Spleen (tissue), 11 donors: ENCODE measurements around the gene ARHGEF10L. TPM values are rescaled to one million over a fixed set of nuclear protein-coding genes. Genes with fewer than 3 reads are reported as not detected.

Source experiments
- DNase-seq: peaks from one replicate; pipeline ENCODE4 v3.0.0-alpha.2; 2020
- H3K27ac ChIP-seq, 8 donors: fragments of 200-600 bp; sonication (generic) in 7 of 8; 1 replicate in 4 of 8; 2 replicates in 4 of 8; pipeline versions ENCODE4 v1.5.0 to v1.8.0; 2016 to 2021; ENCODE audit warnings: inconsistent platforms in 4 of 8, mild to moderate bottlenecking in 4 of 8, moderate library complexity in 1 of 8
- H3K27me3 ChIP-seq, 7 donors: fragments of 200-600 bp; sonication (generic) in 6 of 7; replicated peaks in 1 of 7; 1 replicate in 4 of 7; 2 replicates in 3 of 7; pipeline versions ENCODE4 v1.5.0 to v1.8.0; 2016 to 2021; ENCODE audit warnings: inconsistent platforms in 3 of 7, mild to moderate bottlenecking in 1 of 7
- H3K36me3 ChIP-seq, 6 donors: fragments of 200-600 bp; sonication (generic) in 5 of 6; 1 replicate in 4 of 6; 2 replicates in 2 of 6; pipeline versions ENCODE4 v1.5.0 to v1.8.0; 2016 to 2021; ENCODE audit warnings: inconsistent platforms in 2 of 6
- H3K4me1 ChIP-seq, 6 donors: fragments of 200-600 bp; sonication (generic) in 5 of 6; 1 replicate in 3 of 6; 2 replicates in 3 of 6; pipeline versions ENCODE4 v1.5.0 to v1.8.0; 2016 to 2021; ENCODE audit warnings: inconsistent platforms in 3 of 6
- H3K4me3 ChIP-seq, 8 donors: fragments of 200-600 bp; sonication (generic) in 7 of 8; 1 replicate in 4 of 8; 2 replicates in 4 of 8; pipeline versions ENCODE4 v1.5.0 to v1.8.0; 2016 to 2021; ENCODE audit warnings: inconsistent platforms in 4 of 8, mild to moderate bottlenecking in 4 of 8, moderate library complexity in 2 of 8
- H3K9me3 ChIP-seq, 8 donors: fragments of 200-600 bp; sonication (generic) in 7 of 8; 1 replicate in 4 of 8; 2 replicates in 4 of 8; pipeline versions ENCODE4 v1.5.0 to v1.8.0; 2016 to 2021; ENCODE audit warnings: inconsistent platforms in 4 of 8
- CTCF ChIP-seq, 11 experiments: fragments of 200-600 bp in 7 of 11; fragments of 450-650 bp in 4 of 11; sonication (generic) in 4 of 11; IDR thresholded peaks in 8 of 11; conservative IDR thresholded peaks in 3 of 11; 1 replicate in 7 of 11; 2 replicates in 4 of 11; pipeline versions ENCODE4 v1.4.0 to v1.8.0; 2016 to 2021; ENCODE audit warnings: antibody characterized with exemption in 11 of 11, inconsistent platforms in 4 of 11, mild to moderate bottlenecking in 1 of 11
- POLR2A ChIP-seq, 3 donors: fragments of 450-650 bp; IDR thresholded peaks; one replicate each; pipeline ENCODE4 v1.5.1; 2017; ENCODE audit warnings: antibody characterized with exemption in 3 of 3, mild to moderate bottlenecking in 1 of 3
- POLR2AphosphoS5 ChIP-seq, 3 donors: sonication (generic); formaldehyde crosslinking; IDR thresholded peaks; one replicate each; pipeline ENCODE4 v1.5.1; 2017; ENCODE audit warnings: antibody characterized with exemption in 3 of 3
- WGBS, 5 donors: extraction: QIAGEN DNeasy Blood & Tissue Kit in 3 of 5; methylation state at CpG; one replicate each; pipeline versions ENCODE4 v1.1.5 to v1.1.7; 2013 to 2018; 5-methylcytosine and 5-hydroxymethylcytosine counted together
- intact Hi-C: fragments of 100-400 bp; cut with DNase I; formaldehyde crosslinking; loops from one replicate; pipeline ENCODE4 v1.15.0; 2023; ENCODE audit warnings: low total_unique reads
- polyA plus RNA-seq, 3 donors: library from polyadenylated mRNA; stranded (reverse); fragments of 200-250 nt; gene quantifications; one replicate each; pipeline ENCODE4 v1.2.1, GENCODE V29; 2013
- total RNA-seq, 7 donors: library from RNA; depleted of rRNA in 3 of 7; stranded (reverse); fragments of >200 nt in 3 of 7; fragmentation: NEBNext Ultra II Directional in 4 of 7; extraction: Animal tissue kit (Norgen Biotek cat#: 25700) in 4 of 7; gene quantifications; one replicate each; pipeline versions ENCODE4 v1.1.0 to v1.2.1, GENCODE V29; 2016 to 2021
- donor health status: healthy with polysubstance abuse.
- donor health status: DM: no; HTN: no; CAD: no; lungs with moderate emphysema.
- donor health status: DM: no; HTN: no; CAD: no.
- donor health status: Bipolar disorder and iron deficiency.
- donor health status: healthy.
- donor health status: DM: no; HTN: no; CAD: no.
- donor health status: DM: yes; HTN: yes; CAD: no.

ARHGEF10L gene
- total and polyA plus RNA-seq, 10 donors = 10.0 to 40.9 (median 21.4) TPM

GRCh38 chr1:17746920-17747319, 207.4 kb downstream of the ARHGEF10L start:
- Histone ChIP-seq H3K4me3 (no peak overlapping the region), H3K4me1 (no peaks in the 10 kb centered on the region), H3K27me3 (peaks cover 0 to 42% (median 0%) of the 10 kb centered on the region in 7 donors), H3K36me3 (no peaks in the 10 kb centered on the region), H3K27ac (no peak overlapping the region), H3K9me3 (peaks cover 0 to 2% (median 0%) of the 10 kb centered on the region in 8 donors)
- 75 to 80% (median 77%) methylated on average over 2 of the region's 2 CpGs for WGBS, 5 donors
- TF ChIP-seq CTCF (IDR thresholded peaks at IDR 0.05 in 8 of 11, conservative IDR thresholded peaks at IDR 0.05 in 3 of 11) (no peak), POLR2AphosphoS5 (IDR thresholded peaks at IDR 0.05) (no peak), POLR2A (IDR thresholded peaks at IDR 0.05) (no peak)
- intact Hi-C loops = no loop called here
- DNase-seq = no peak

Other genes starting within 250 kb of the ARHGEF10L start
- 100 to 1,000 TPM in 2 of 7 donors, 10 to 100 TPM in 5; 15.9 to 122 (median 45.0) TPM for gene PADI4, start 231.5 kb upstream of the ARHGEF10L start, total RNA-seq
- 1 to 10 TPM; 5.1 to 8.3 (median 8.3) TPM for gene PADI4, start 231.5 kb upstream of the ARHGEF10L start, polyA plus RNA-seq
- gene PADI6, start 167.5 kb upstream of the ARHGEF10L start, total RNA-seq = under 1 TPM in 1 of 7 donors, not detected in 6; 0.14 TPM
- gene PADI6, start 167.5 kb upstream of the ARHGEF10L start, polyA plus RNA-seq = not detected
- 10 to 100 TPM; 54.2 to 69.1 (median 62.2) TPM for gene RCC2, start 100.0 kb upstream of the ARHGEF10L start, total RNA-seq
- gene RCC2, start 100.0 kb upstream of the ARHGEF10L start, polyA plus RNA-seq = 10 to 100 TPM; 46.2 to 52.5 (median 51.9) TPM
- gene ACTL8, start 215.6 kb downstream of the ARHGEF10L start, total RNA-seq = not detected
- gene ACTL8, start 215.6 kb downstream of the ARHGEF10L start, polyA plus RNA-seq = not detected